Stomach (tissue), 9 donors: Measurements from ENCODE around the gene NUTM2B. TPM values are rescaled to one million over a fixed set of nuclear protein-coding genes. Genes with fewer than 3 reads are reported as not detected.
"Not testable (repeated sequence)": the region's sequence is repeated elsewhere in the genome, so short reads cannot be mapped to it uniquely, and the experiment has no call there.

Experiments
- DNase-seq, 2 donors: peaks; one replicate each; pipeline versions ENCODE4 v3.0.0 to v3.0.0-alpha.2; 2013 to 2019
- H3K27ac ChIP-seq, 5 donors: fragments of 200-600 bp in 4 of 5; sonication (generic) in 4 of 5; one replicate each; pipeline ENCODE4 v1.5.1; 2013 to 2019; ENCODE audit warnings: mild to moderate bottlenecking in 1 of 5, moderate library complexity in 1 of 5
- H3K27me3 ChIP-seq, 3 donors: fragments of 200-600 bp; sonication (generic); one replicate each; pipeline ENCODE4 v1.5.1; 2017 to 2019; ENCODE audit warnings: mixed run types in 1 of 3
- H3K36me3 ChIP-seq, 4 donors: fragments of 200-600 bp; sonication (generic); 1 replicate in 3 of 4; 2 replicates in 1 of 4; pipeline ENCODE4 v1.5.1; 2016 to 2019
- H3K4me1 ChIP-seq, 4 donors: fragments of 200-600 bp; sonication (generic); one replicate each; pipeline ENCODE4 v1.5.1; 2016 to 2019
- H3K4me3 ChIP-seq, 4 donors: fragments of 200-600 bp; sonication (generic) in 3 of 4; one replicate each; pipeline ENCODE4 v1.5.1; 2016 to 2019; ENCODE audit warnings: mild to moderate bottlenecking in 1 of 4
- H3K9me3 ChIP-seq, 4 donors: fragments of 200-600 bp; sonication (generic); one replicate each; pipeline ENCODE4 v1.5.1; 2016 to 2019
- WGBS, 5 donors: extraction: QIAGEN DNeasy Blood & Tissue Kit in 3 of 5; methylation state at CpG; one replicate each; pipeline versions ENCODE4 v1.1.5 to v1.1.7; 2013 to 2018; 5-methylcytosine and 5-hydroxymethylcytosine counted together
- intact Hi-C: fragments of 100-400 bp; cut with DNase I; formaldehyde crosslinking; loops from one replicate; pipeline ENCODE4 v1.15.1; 2023; ENCODE audit warnings: low total_unique reads
- polyA plus RNA-seq, 3 donors: library from polyadenylated mRNA; stranded (reverse); fragments of 200-250 nt; gene quantifications; one replicate each; pipeline ENCODE4 v1.2.3, GENCODE V29; 2013
- total RNA-seq, 5 donors: library from RNA; depleted of rRNA; stranded (reverse); fragments of >200 nt; gene quantifications; one replicate each; pipeline versions ENCODE4 v1.1.0 to v1.2.3, GENCODE V29; 2014 to 2016
- donor health status: healthy with polysubstance abuse.
- donor health status: Bipolar disorder and iron deficiency.
- donor health status: healthy.

NUTM2B gene
- total and polyA plus RNA-seq, 8 donors = 0.18 to 3.1 (median 0.61) TPM; not detected in 5

GRCh38 chr10:79758297-79758993, 55.4 kb downstream of the NUTM2B start:
- DNase-seq = peak in 1 of 2 donors; percentile 1
- intact Hi-C loops = not testable (repeated sequence)

More at GRCh38 chr10:79758297-79758993, 55.4 kb downstream of the NUTM2B start:
- H3K27ac ChIP-seq, H3K36me3 ChIP-seq, H3K9me3 ChIP-seq, H3K4me1 ChIP-seq, H3K4me3 ChIP-seq, H3K27me3 ChIP-seq: not testable (repeated sequence)
- WGBS, 5 donors = 46 to 92% (median 59%) methylated on average over 3 of the region's 3 CpGs

Other genes with a start within 250 kb of the NUTM2B start
- gene EIF5AL1, start 190.7 kb upstream of the NUTM2B start, total RNA-seq = under 1 TPM in 2 of 5 donors, not detected in 3; 0.18 to 0.29 TPM
- under 1 TPM; 0.46 to 0.75 (median 0.68) TPM for gene EIF5AL1, start 190.7 kb upstream of the NUTM2B start, polyA plus RNA-seq
- gene SFTPA2, start 142.8 kb upstream of the NUTM2B start, total RNA-seq = 100 to 1,000 TPM in 1 of 5 donors, 1 to 10 TPM in 1, under 1 TPM in 1, not detected in 2; 0.87 to 594 (median 3.5) TPM
- 1 to 10 TPM in 1 of 3 donors, under 1 TPM in 2; 0.31 to 7.0 (median 0.90) TPM for gene SFTPA2, start 142.8 kb upstream of the NUTM2B start, polyA plus RNA-seq
- gene SFTPA1, start 92.3 kb upstream of the NUTM2B start, total RNA-seq = 100 to 1,000 TPM in 1 of 5 donors, 1 to 10 TPM in 2, not detected in 2; 1.2 to 525 (median 1.4) TPM
- gene SFTPA1, start 92.3 kb upstream of the NUTM2B start, polyA plus RNA-seq = 1 to 10 TPM in 1 of 3 donors, under 1 TPM in 1, not detected in 1; 0.75 to 3.2 TPM
- gene NUTM2E, start 123.5 kb downstream of the NUTM2B start, total RNA-seq = under 1 TPM in 1 of 5 donors, not detected in 4; 0.43 TPM
- gene NUTM2E, start 123.5 kb downstream of the NUTM2B start, polyA plus RNA-seq = under 1 TPM in 1 of 3 donors, not detected in 2; 0.40 TPM
- gene SFTPD, start 245.9 kb downstream of the NUTM2B start, total RNA-seq = 10 to 100 TPM in 1 of 5 donors, not detected in 4; 12.9 TPM
- gene SFTPD, start 245.9 kb downstream of the NUTM2B start, polyA plus RNA-seq = 1 to 10 TPM in 1 of 3 donors, under 1 TPM in 2; 0.31 to 1.2 (median 0.76) TPM